Measurements from ENCODE around the gene SMTN. TPM values are rescaled to one million over a fixed set of nuclear protein-coding genes. Genes with fewer than 3 reads are reported as not detected.

SMTN gene
- total and polyA plus RNA-seq, 4 donors = 10.1 to 47.3 (median 13.8) TPM

DNA sequence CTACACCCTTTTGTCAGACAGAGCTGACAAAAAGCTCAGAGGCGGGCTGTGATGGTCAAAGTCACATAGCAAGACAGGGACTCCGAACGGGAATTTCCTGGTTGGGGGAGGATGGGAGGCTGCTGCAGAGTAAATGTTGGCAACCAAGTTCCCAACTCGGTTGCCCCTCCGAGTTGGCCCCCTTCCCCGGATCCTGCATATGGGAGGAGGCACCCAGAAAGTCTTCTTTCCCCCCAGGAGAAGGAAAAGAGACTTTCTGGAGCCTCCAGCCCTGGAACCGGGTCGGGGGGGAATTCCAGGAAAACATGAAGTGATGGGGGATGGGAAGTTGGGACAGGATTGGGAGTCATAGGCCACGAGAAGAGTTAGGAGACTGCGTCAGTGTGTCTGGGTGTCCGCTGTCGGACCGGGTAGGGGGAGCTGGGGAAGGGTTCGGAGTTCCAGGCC, 25.6 kb downstream of the SMTN start:
- Histone ChIP-seq H3K36me3 (ENCODE audit: control insufficient read depth in 4 of 4, insufficient read depth in 3 of 4, low read depth in 1 of 4, low read length in 3 of 4) (peaks cover 0 to 3% (median 0%) of the 10 kb centered on the region in 4 donors), H3K4me3 (ENCODE audit: low read depth in 1 of 3, low read length in 3 of 3) (peak overlapping the region; percentile 22 to 41 (median 37)), H3K4me1 (ENCODE audit: control insufficient read depth in 4 of 4, insufficient read depth in 4 of 4, low read length in 3 of 4) (peaks cover 4 to 7% (median 6%) of the 10 kb centered on the region in 4 donors), H3K27ac (ENCODE audit: low read depth in 1 of 2, low read length in 2 of 2) (peak overlapping the region; percentile 73 to 79), H3K9ac (ENCODE audit: low read depth in 1 of 2, low read length in 2 of 2) (peak overlapping the region in 1 of 2 donors; percentile 48), H3K27me3 (ENCODE audit: control insufficient read depth in 4 of 4, insufficient read depth in 4 of 4, low read length in 3 of 4) (no peaks in the 10 kb centered on the region), H3K9me3 (ENCODE audit: control insufficient read depth in 4 of 4, low read length in 3 of 4) (no peaks in the 10 kb centered on the region)
- WGBS = 69% methylated on average over 14 of the region's 14 CpGs
- TF ChIP-seq TAF1 (conservative IDR thresholded peaks at IDR 0.05) = no peak
- TF ChIP-seq, protein P1, sequence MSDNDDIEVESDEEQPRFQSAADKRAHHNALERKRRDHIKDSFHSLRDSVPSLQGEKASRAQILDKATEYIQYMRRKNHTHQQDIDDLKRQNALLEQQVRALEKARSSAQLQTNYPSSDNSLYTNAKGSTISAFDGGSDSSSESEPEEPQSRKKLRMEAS (IDR thresholded peaks at IDR 0.05) = no peak
- no peak for TF ChIP-seq HNF4A (conservative IDR thresholded peaks at IDR 0.05)
- no peak for TF ChIP-seq EGR1 (IDR thresholded peaks at IDR 0.05; ENCODE audit: low read depth in 2 of 2)
- no peak for TF ChIP-seq FOXA2 (IDR thresholded peaks at IDR 0.05)
- DNase-seq (ENCODE audit: low spot score) = no peak

DNA sequence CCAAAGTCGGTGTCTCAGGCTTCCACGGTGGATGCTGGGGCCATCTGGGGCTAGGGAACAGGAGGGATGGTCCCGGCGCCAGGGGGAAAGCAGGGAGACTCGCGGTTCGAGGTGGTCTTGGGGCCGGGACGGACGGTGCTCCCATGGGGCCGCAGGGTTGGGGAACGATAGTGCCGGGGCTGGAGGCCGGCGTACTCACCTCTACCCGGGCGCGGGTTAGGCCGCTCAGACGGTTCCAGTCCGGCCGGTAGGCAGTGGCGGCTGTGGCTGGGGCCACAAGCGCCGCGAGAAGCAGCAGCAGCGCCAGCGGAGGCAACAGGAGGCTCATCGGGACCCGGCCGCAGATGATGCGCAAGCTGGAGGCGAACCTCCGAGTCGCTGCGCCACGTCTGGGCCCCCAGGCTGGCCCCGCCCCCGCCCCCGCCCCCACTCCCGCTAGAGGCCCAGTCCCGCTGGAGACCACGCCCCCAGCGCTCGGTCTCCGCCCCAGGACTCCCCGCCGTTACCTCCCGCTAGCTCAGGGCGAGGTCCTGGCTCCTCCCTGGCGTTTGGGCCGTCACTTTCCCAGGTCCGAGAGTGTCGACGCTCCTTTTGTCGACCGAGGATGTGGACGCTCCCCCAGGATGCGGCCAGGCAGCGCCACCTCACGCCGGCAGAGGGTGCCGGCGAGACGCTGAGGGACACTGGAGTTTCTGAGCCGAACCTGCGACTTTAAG, 26.2 kb downstream of the SMTN start, which contains the start of gene SELENOM:
Gene SELENOM, minus strand, starts transcription at position 391 of the 716 bp plus-strand sequence. Its CDS starts 63 bp downstream, at position 328.
- Histone ChIP-seq H3K27me3 (ENCODE audit: control insufficient read depth in 4 of 4, insufficient read depth in 4 of 4, low read length in 3 of 4) (no peaks in the 10 kb centered on the region), H3K4me3 (ENCODE audit: low read depth in 1 of 3, low read length in 3 of 3) (peak within 1 kb of the TSS; percentile 37 to 50 (median 41)), H3K9me3 (ENCODE audit: control insufficient read depth in 4 of 4, low read length in 3 of 4) (no peaks in the 10 kb centered on the region), H3K36me3 (ENCODE audit: control insufficient read depth in 4 of 4, insufficient read depth in 3 of 4, low read depth in 1 of 4, low read length in 3 of 4) (peaks cover 0 to 3% (median 0%) of the 10 kb centered on the region in 4 donors), H3K9ac (ENCODE audit: low read depth in 1 of 2, low read length in 2 of 2) (peak within 1 kb of the TSS; percentile 58 to 59), H3K27ac (ENCODE audit: low read depth in 1 of 2, low read length in 2 of 2) (peak within 1 kb of the TSS; percentile 73 to 79), H3K4me1 (ENCODE audit: control insufficient read depth in 4 of 4, insufficient read depth in 4 of 4, low read length in 3 of 4) (peaks cover 4 to 7% (median 6%) of the 10 kb centered on the region in 4 donors)
- 7% methylated on average over 67 of the region's 67 CpGs for WGBS
- TF ChIP-seq JUND (IDR thresholded peaks at IDR 0.05) (no peak), NR2F2 (IDR thresholded peaks at IDR 0.05) (peak; percentile 59), RAD21 (IDR thresholded peaks at IDR 0.05) (peak; percentile 91 to 92), FOXA2 (IDR thresholded peaks at IDR 0.05) (no peak), FOXA1 (IDR thresholded peaks at IDR 0.05) (no peak), GABPA (IDR thresholded peaks at IDR 0.05 in 1 of 2, conservative IDR thresholded peaks at IDR 0.05 in 1 of 2) (peak in 1 of 2 donors; percentile 32), RXRA (IDR thresholded peaks at IDR 0.05) (peak; percentile 42 to 59), SP1 (IDR thresholded peaks at IDR 0.05) (peak; percentile 64), HNF4A (conservative IDR thresholded peaks at IDR 0.05) (peak; percentile 43 to 51), YY1 (IDR thresholded peaks at IDR 0.05) (peak; percentile 72)
- TF ChIP-seq, protein P2, sequence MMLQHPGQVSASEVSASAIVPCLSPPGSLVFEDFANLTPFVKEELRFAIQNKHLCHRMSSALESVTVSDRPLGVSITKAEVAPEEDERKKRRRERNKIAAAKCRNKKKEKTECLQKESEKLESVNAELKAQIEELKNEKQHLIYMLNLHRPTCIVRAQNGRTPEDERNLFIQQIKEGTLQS (IDR thresholded peaks at IDR 0.05) = no peak
- TF ChIP-seq, protein P1 (IDR thresholded peaks at IDR 0.05) = peak; percentile 62
- TF ChIP-seq, protein P3, sequence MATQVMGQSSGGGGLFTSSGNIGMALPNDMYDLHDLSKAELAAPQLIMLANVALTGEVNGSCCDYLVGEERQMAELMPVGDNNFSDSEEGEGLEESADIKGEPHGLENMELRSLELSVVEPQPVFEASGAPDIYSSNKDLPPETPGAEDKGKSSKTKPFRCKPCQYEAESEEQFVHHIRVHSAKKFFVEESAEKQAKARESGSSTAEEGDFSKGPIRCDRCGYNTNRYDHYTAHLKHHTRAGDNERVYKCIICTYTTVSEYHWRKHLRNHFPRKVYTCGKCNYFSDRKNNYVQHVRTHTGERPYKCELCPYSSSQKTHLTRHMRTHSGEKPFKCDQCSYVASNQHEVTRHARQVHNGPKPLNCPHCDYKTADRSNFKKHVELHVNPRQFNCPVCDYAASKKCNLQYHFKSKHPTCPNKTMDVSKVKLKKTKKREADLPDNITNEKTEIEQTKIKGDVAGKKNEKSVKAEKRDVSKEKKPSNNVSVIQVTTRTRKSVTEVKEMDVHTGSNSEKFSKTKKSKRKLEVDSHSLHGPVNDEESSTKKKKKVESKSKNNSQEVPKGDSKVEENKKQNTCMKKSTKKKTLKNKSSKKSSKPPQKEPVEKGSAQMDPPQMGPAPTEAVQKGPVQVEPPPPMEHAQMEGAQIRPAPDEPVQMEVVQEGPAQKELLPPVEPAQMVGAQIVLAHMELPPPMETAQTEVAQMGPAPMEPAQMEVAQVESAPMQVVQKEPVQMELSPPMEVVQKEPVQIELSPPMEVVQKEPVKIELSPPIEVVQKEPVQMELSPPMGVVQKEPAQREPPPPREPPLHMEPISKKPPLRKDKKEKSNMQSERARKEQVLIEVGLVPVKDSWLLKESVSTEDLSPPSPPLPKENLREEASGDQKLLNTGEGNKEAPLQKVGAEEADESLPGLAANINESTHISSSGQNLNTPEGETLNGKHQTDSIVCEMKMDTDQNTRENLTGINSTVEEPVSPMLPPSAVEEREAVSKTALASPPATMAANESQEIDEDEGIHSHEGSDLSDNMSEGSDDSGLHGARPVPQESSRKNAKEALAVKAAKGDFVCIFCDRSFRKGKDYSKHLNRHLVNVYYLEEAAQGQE (IDR thresholded peaks at IDR 0.05) = peak; percentile 36
- TF ChIP-seq, protein P4, sequence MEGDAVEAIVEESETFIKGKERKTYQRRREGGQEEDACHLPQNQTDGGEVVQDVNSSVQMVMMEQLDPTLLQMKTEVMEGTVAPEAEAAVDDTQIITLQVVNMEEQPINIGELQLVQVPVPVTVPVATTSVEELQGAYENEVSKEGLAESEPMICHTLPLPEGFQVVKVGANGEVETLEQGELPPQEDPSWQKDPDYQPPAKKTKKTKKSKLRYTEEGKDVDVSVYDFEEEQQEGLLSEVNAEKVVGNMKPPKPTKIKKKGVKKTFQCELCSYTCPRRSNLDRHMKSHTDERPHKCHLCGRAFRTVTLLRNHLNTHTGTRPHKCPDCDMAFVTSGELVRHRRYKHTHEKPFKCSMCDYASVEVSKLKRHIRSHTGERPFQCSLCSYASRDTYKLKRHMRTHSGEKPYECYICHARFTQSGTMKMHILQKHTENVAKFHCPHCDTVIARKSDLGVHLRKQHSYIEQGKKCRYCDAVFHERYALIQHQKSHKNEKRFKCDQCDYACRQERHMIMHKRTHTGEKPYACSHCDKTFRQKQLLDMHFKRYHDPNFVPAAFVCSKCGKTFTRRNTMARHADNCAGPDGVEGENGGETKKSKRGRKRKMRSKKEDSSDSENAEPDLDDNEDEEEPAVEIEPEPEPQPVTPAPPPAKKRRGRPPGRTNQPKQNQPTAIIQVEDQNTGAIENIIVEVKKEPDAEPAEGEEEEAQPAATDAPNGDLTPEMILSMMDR (IDR thresholded peaks at IDR 0.05; ENCODE audit: low read depth, low read length, missing input control) = peak; percentile 95
- DNase-seq (ENCODE audit: low spot score) = peak; percentile 91

Data from liver (tissue), 9 donors.